DOHH2 (cell line): ENCODE results near the gene SPRR1A.

Experiments used
- CTCF ChIP-seq: fragments of 200-600 bp; sonication (generic); IDR thresholded peaks from one replicate; pipeline ENCODE4 v1.5.1; 2014; ENCODE audit warnings: antibody characterized with exemption, mild to moderate bottlenecking, low read depth, low read length; ENCODE audit not compliant: poor library complexity, severe bottlenecking
- EZH2phosphoT487 ChIP-seq: fragments of 200-600 bp; sonication (generic); IDR thresholded peaks from 2 replicates; pipeline ENCODE4 v1.6.1; 2017; ENCODE audit warnings: borderline replicate concordance, mild to moderate bottlenecking, antibody characterized with exemption, low read length, moderate library complexity, mixed read lengths

GRCh38 chr1:153024413-153024812, 40.5 kb downstream of the SPRR1A start:
- TF ChIP-seq CTCF, result no peak
- TF ChIP-seq EZH2phosphoT487, result no peak
